Activated CD4-positive, alpha-beta T cell treated with anti-CD3 and anti-CD28 coated beads for 36 hours (primary cell): ENCODE measurements around the gene LARGE1. TPM values are rescaled to one million over a fixed set of nuclear protein-coding genes. Genes with fewer than 3 reads are reported as not detected.

Experiments used
- ATAC-seq: fragments of 200-7000 bp; cut with Tn5 transposase; one replicate; pipeline ENCODE4 v1.10.0; 2021; ENCODE audit warnings: mild to moderate bottlenecking, moderate library complexity
- CTCF ChIA-PET: fragments of 350-600 bp; sonication (Branson Sonifier 250); formaldehyde crosslinking; loops from one replicate; lab custom pipeline; 2021; ENCODE audit warnings: antibody characterized with exemption; lab: Charles Lee
- POLR2A ChIA-PET: fragments of 350-600 bp; sonication (Branson Sonifier 250); formaldehyde crosslinking; loops from one replicate; lab custom pipeline; 2021; ENCODE audit warnings: antibody characterized with exemption, inconsistent platforms; lab: Charles Lee
- DNase-seq: peaks from one replicate; pipeline ENCODE4 v3.0.0-alpha.2; 2020
- H3K27ac Mint-ChIP-seq: one replicate; pipeline ENCODE4 v1.8.0; 2021; ENCODE audit warnings: mixed read lengths
- H3K27me3 Mint-ChIP-seq: one replicate; pipeline ENCODE4 v1.8.0; 2021; ENCODE audit warnings: mixed read lengths
- H3K36me3 Mint-ChIP-seq: one replicate; pipeline ENCODE4 v1.8.0; 2021; ENCODE audit warnings: low read depth, mixed read lengths
- H3K4me1 Mint-ChIP-seq: one replicate; pipeline ENCODE4 v1.8.0; 2021; ENCODE audit warnings: mixed read lengths
- H3K4me3 Mint-ChIP-seq: one replicate; pipeline ENCODE4 v1.8.0; 2021; ENCODE audit warnings: mild to moderate bottlenecking, moderate library complexity, mixed read lengths
- H3K9me3 Mint-ChIP-seq: one replicate; pipeline ENCODE4 v1.8.0; 2021; ENCODE audit warnings: low read depth, mixed read lengths
- intact Hi-C, 2 experiments: fragments of 100-400 bp; cut with DNase I in 1 of 2; cut with micrococcal nuclease in 1 of 2; formaldehyde crosslinking; loops; one replicate each; pipeline versions ENCODE4 v1.14.2 to v1.15.1; 2022 to 2024; cut with DNase I, micrococcal nuclease
- total RNA-seq, 2 experiments: library from RNA; stranded (reverse); gene quantifications; one replicate each; pipeline ENCODE4 v1.2.3, GENCODE V29; 2021

The LARGE1 gene
- total RNA-seq, 2 experiments from 2014 or later = 0.39 to 0.57 TPM

DNA sequence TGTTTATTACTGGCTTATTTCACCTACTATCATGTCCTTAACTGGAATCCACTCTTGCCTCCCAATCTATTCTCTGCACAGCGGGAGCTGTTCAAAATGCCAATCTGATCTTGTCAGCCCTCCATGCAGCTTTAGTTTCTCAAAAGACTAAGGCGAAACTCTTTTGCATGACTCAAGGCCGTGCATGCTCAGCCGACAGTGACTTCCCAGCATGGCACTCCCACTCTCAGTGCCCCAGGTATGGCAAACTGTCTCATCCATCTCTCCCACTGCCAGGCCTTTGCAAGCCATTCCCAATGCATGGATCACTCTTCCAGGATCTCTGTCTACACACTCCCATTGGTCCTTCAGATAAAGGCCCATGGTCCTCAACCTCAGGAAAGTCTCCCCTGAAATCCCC lies 245.9 kb downstream of the LARGE1 start:
- Mint-ChIP-seq H3K36me3 (no peaks in the 10 kb centered on the region), H3K4me1 (no peaks in the 10 kb centered on the region), H3K27ac (no peak overlapping the region), H3K4me3 (no peak overlapping the region), H3K9me3 (peaks cover 9% of the 10 kb centered on the region), H3K27me3 (no peaks in the 10 kb centered on the region)
- no peak for ATAC-seq
- ChIA-PET POLR2A (no interaction called here), CTCF (interaction anchor here (0.8 kb wide), 1 partner anchor 352 kb away, joined by 3 read pairs; no protein-coding TSS in a partner anchor)
- no peak for DNase-seq
- intact Hi-C loops = no loop called here

DNA sequence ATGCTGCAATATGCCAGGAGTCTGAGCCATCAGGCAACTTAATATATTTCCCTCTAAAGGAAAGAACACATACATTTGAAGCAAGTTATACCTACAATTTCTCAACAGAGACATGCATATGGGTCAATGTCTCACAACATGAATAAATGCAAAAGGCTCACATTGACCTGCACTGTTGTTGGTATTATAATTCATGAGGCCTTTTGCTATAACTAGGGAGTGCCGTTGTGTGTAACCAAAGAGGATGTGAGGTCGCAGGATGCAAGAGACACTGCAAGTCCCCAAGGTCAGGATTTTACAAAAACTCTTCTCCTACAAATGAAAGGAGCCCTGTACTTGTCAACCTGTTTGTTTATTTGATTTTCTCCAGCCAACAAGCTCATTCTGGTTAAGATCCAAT lies 250.5 kb downstream of the LARGE1 start:
- intact Hi-C loops = no loop called here
- Mint-ChIP-seq H3K36me3 (no peaks in the 10 kb centered on the region), H3K4me3 (no peak overlapping the region), H3K9me3 (peaks cover 2% of the 10 kb centered on the region), H3K27me3 (no peaks in the 10 kb centered on the region), H3K4me1 (no peaks in the 10 kb centered on the region), H3K27ac (no peak overlapping the region)
- ChIA-PET POLR2A (no interaction called here), CTCF (no interaction called here)
- no peak for ATAC-seq
- no peak for DNase-seq

DNA sequence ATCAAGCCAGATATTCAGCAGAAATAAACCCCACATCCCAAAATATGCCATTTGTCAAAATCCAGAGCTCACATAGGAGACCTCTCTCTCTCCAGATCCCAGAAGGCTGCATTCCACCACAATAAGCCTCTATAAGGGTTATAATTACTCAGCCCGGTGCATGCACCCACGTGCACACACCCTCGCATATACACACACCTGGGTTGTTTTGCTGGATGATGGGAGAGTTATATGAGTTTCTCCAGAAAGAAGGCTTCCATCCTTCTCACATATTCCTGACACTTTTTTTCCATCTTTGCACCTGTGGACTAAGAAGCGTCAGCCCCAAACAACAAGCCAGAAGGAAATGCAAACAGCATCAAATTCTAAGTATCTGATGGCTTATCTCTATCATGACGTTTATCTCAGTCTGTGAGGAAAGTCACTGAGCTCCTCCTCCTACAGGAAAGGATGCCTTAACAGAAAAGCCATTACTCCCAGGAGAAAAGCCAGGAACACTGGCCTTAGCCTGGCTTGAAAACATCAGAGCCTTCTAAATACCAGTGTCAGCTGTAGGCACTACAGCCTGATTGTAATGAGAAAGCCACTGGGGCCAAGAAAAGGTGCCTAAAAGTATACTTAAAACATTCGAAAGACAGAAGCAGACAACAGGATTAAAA lies 253.2 kb downstream of the LARGE1 start:
- intact Hi-C loops = no loop called here
- no peak overlapping the region for H3K4me3 Mint-ChIP-seq
- CTCF ChIA-PET = no interaction called here
- no peaks in the 10 kb centered on the region for H3K36me3 Mint-ChIP-seq
- peaks cover 5% of the 10 kb centered on the region for H3K9me3 Mint-ChIP-seq
- no peaks in the 10 kb centered on the region for H3K4me1 Mint-ChIP-seq
- POLR2A ChIA-PET = no interaction called here
- no peaks in the 10 kb centered on the region for H3K27me3 Mint-ChIP-seq
- ATAC-seq (no peak), DNase-seq (no peak)
- no peak overlapping the region for H3K27ac Mint-ChIP-seq

DNA sequence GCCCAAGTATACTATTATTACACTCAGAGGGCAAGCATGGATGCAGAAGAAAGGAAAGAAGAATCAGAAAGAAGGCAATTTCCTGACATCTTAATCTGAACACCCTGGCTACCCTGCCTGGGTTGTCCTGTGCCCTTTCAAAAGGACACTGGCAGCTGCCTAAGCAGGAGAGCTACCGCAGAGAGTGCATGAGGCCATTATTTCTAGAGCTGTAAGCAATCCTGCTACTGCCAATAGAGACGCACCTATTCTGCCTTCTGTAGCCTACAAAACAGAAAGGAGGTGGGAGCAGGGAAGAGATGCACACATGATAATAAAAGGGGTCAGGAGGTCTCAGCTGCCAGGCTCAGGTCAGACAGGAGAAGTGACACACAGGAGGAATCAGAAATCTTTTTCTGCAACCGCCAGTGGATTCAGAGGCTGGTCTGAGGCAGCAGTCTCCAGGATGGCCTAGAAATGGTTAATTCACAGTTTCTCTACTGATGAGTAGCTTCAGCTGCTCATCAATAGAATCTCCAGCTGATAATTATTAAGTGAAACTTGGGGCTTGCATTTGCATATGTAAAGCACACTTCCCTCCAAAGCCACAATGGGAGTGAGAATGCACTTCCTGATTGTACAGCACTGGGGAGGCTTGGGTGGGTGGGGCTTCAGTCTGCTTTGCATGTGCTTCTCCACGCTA lies 253.9 kb downstream of the LARGE1 start:
- H3K27ac Mint-ChIP-seq = no peak overlapping the region

DNA sequence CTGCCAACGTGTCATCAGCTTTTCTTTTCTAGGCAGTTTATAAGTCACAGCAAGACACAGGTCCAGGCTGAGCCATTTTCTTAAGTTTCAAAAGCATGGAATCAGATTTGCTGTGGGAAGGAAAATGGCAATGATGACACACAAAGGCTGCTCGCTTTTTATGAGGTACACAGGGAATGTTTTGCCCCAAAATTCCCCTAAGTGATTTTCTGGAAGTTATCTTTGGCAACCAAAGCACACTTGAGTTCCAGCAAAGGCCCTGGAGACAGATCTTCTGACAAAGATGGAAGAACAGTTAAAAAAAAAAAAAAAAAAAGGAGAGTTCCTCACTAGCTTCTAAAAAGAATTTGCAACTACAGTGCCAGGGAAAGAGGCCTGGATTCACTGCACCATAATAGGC lies 260.8 kb downstream of the LARGE1 start:
- ATAC-seq = no peak
- CTCF ChIA-PET = no interaction called here
- H3K4me3 Mint-ChIP-seq = no peak overlapping the region
- peaks cover 12% of the 10 kb centered on the region for H3K9me3 Mint-ChIP-seq
- H3K4me1 Mint-ChIP-seq = no peaks in the 10 kb centered on the region
- no peak for DNase-seq
- intact Hi-C loops = no loop called here
- no peaks in the 10 kb centered on the region for H3K27me3 Mint-ChIP-seq
- H3K27ac Mint-ChIP-seq = no peak overlapping the region
- POLR2A ChIA-PET = no interaction called here
- no peaks in the 10 kb centered on the region for H3K36me3 Mint-ChIP-seq

More for the DNA sequence above, 253.9 kb downstream of the LARGE1 start:
- ChIA-PET POLR2A (no interaction called here), CTCF (no interaction called here)
- ATAC-seq (no peak), DNase-seq (no peak)
- no peaks in the 10 kb centered on the region for H3K4me1 Mint-ChIP-seq
- peaks cover 5% of the 10 kb centered on the region for H3K9me3 Mint-ChIP-seq
- no peaks in the 10 kb centered on the region for H3K36me3 Mint-ChIP-seq
- no peak overlapping the region for H3K4me3 Mint-ChIP-seq
- H3K27me3 Mint-ChIP-seq = no peaks in the 10 kb centered on the region
- intact Hi-C loops = no loop called here

DNA sequence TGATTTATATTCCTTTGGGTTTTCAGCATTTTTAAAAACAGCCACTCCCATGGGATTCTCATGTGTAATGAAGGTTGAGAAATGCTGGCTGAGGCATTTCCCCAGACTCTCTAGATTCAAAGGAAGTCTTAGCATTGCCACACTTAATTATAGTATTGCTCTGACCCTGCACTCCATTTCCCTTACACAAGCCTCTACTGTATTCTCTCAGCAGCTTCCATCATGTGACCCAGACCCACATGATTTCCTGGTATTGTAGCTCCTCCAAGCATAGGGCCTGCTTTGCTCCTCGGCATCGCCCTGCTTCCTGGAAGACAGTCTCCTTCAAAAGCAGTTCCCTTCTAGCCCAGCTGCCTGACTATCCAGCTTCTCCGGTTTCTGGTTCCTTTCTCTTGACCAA lies 261.5 kb downstream of the LARGE1 start:
- Mint-ChIP-seq H3K36me3 (no peaks in the 10 kb centered on the region), H3K27ac (no peak overlapping the region), H3K27me3 (no peaks in the 10 kb centered on the region), H3K9me3 (peaks cover 12% of the 10 kb centered on the region), H3K4me1 (no peaks in the 10 kb centered on the region), H3K4me3 (no peak overlapping the region)
- ChIA-PET POLR2A (no interaction called here), CTCF (no interaction called here)
- intact Hi-C loops = no loop called here
- no peak for DNase-seq
- no peak for ATAC-seq

DNA sequence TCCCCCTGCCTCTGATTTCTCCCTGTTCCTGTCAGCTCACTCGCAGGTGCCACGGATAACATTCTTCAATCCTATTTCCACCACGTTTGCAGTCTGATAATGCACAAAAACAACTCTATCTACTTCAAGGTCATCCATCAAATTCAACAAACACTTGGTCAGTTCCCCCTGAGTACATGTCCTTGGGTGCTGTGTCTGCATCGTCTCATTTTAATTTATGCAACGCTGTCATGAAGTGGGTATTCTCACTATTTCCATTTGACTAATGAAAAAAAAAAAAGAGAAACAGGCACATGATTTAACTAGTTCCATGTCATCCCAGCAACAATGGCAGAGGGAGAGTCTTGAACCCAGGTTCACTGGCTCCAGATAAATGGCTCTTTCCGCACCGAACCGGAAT lies 262.6 kb downstream of the LARGE1 start:
- H3K27ac Mint-ChIP-seq = no peak overlapping the region
- CTCF ChIA-PET = no interaction called here
- H3K9me3 Mint-ChIP-seq = peaks cover 12% of the 10 kb centered on the region
- POLR2A ChIA-PET = no interaction called here
- H3K36me3 Mint-ChIP-seq = no peaks in the 10 kb centered on the region
- intact Hi-C loops = no loop called here
- ATAC-seq (no peak), DNase-seq (no peak)
- H3K4me1 Mint-ChIP-seq = no peaks in the 10 kb centered on the region
- H3K4me3 Mint-ChIP-seq = no peak overlapping the region
- H3K27me3 Mint-ChIP-seq = no peaks in the 10 kb centered on the region

DNA sequence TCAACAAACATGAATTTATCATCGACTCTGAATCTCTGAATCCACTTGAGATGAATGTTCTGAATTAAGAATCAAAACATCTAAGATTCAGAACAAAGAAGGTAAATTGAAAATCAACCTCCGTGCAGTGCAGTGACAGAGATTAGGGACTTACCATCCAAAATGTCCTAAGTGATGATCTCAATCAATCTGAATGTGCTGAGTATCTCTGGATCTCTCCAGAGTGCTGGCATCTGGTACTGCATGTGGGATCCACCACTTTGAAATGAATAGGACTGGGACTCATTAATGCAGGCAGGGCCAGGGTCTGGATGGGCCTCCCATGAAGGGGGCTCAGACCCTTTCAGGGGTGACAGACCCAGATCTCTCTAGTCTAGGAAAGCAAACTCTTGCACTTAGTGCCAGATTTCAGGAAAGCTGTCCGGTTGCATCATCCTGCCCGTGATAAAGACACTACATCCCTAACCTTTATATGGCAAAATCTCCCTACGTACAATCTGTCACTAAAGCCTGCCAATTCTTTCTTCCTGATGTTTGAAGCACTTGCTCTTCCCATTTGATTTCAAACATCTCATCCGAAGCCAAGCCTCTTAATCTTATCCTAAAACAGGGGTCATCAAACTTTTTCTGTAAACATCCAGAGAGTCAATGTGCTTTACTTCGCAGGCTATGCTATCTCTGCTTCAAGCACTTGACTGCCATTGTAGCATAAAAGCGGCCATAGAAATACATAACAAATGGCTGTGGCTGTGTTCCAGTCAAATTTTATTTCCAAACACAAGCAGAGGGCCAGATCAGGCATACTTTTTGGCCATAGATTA lies 263.3 kb downstream of the LARGE1 start:
- Mint-ChIP-seq H3K36me3 (no peaks in the 10 kb centered on the region), H3K4me1 (no peaks in the 10 kb centered on the region), H3K9me3 (peaks cover 10% of the 10 kb centered on the region), H3K4me3 (no peak overlapping the region), H3K27me3 (no peaks in the 10 kb centered on the region), H3K27ac (no peak overlapping the region)
- ATAC-seq = no peak
- intact Hi-C loops = no loop called here
- CTCF ChIA-PET = no interaction called here
- POLR2A ChIA-PET = no interaction called here
- DNase-seq = no peak

DNA sequence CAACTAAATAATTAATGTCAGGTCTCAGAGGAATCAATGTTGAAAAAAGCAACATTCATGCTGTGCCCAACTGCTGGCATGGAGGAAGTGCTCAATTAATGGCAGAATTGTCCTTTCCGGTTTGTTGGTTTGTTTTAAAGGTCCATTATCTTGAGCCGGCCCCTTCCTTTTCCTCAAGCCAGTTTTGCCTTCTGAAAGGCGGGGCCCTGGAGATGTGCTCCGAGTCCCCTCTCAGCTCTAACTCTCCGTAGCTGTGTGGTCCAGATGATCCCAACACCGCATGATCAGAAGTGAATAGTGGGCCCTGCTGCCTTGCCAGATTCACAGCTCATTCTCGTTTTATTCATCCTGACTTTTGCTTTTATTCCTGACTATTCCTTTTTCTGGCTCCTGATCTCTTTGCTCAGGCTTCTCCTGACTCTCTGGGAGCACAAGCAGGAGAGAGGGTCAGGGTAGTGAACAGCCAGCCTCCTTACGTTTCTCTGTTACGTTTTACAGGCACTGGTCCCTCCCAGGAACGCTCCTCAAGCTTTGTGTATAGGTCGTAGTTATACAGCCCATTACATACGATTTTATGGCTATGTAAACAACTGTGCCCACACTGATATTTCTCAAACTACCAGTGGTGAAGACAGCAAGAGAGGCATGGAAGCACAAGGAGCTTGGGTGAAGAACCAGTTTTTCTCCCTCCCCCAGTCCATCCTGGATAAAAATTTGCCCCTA lies 265.9 kb downstream of the LARGE1 start:
- CTCF ChIA-PET = no interaction called here
- ATAC-seq (no peak), DNase-seq (no peak)
- POLR2A ChIA-PET = no interaction called here
- intact Hi-C loops = no loop called here
- no peaks in the 10 kb centered on the region for H3K4me1 Mint-ChIP-seq
- H3K4me3 Mint-ChIP-seq = no peak overlapping the region
- H3K27me3 Mint-ChIP-seq = no peaks in the 10 kb centered on the region
- H3K36me3 Mint-ChIP-seq = peaks cover 4% of the 10 kb centered on the region
- peaks cover 15% of the 10 kb centered on the region for H3K9me3 Mint-ChIP-seq
- no peak overlapping the region for H3K27ac Mint-ChIP-seq

DNA sequence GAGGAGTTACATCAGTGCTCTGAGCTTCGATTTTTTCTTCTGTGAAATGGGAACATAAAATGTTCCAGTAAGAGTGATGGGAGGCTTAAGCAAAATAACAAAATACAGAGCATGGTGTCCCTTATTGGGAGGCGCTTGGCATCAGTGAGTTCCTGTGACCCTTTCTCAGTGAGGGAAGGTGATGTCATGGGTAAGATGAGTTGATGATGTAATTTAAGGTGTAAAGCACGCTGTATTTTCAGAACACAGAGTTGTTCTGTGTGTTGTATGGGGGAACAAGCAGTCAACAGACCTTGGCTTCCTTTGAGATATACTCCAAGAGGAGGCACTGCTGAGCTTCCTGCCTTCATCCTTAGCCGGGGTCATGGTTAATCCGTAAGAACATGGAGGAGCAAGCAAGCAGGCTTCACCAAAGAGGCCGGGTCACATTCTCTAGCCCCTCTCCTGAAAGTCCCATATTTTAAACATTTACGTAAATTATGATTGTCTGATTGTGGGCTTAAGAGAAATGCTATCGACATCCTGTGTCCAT lies 266.7 kb downstream of the LARGE1 start:
- CTCF ChIA-PET = interaction anchor here (1.0 kb wide), 1 partner anchor 11 kb away, joined by 3 read pairs; no protein-coding TSS in a partner anchor
- POLR2A ChIA-PET = no interaction called here

DNA sequence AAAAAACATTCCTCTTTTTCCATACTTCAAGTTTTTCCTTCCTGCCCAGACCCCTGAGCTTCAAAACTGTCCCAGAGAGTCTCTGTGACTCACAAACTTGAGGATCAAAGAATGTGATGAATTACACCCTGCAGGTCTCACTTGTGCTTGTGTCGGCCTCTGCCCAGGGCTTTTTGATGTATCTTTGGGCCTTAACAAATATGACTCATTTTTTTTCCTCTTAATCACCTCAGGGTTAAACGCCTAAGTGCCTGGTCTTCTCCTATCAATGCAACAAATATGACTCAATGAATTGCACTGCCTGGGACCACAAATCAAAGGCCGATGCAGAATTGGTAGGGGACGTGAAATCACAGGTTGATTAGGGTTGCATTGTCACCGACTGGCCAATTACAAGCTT lies 267.7 kb downstream of the LARGE1 start:
- Mint-ChIP-seq H3K27ac (no peak overlapping the region), H3K36me3 (peaks cover 4% of the 10 kb centered on the region), H3K4me3 (no peak overlapping the region), H3K9me3 (peaks cover 17% of the 10 kb centered on the region), H3K4me1 (no peaks in the 10 kb centered on the region), H3K27me3 (no peaks in the 10 kb centered on the region)
- CTCF ChIA-PET = interaction anchor here (0.6 to 1.0 kb wide), 2 partner anchors 12 to 851 kb away, joined by 3 read pairs; no protein-coding TSS in a partner anchor
- ATAC-seq (no peak), DNase-seq (no peak)
- intact Hi-C loops = no loop called here
- POLR2A ChIA-PET = no interaction called here

More for the DNA sequence above, 266.7 kb downstream of the LARGE1 start:
- Mint-ChIP-seq H3K9me3 (peaks cover 15% of the 10 kb centered on the region), H3K4me3 (no peak overlapping the region), H3K27ac (no peak overlapping the region), H3K36me3 (peaks cover 4% of the 10 kb centered on the region), H3K27me3 (no peaks in the 10 kb centered on the region), H3K4me1 (no peaks in the 10 kb centered on the region)
- intact Hi-C loops = no loop called here
- ATAC-seq = no peak
- DNase-seq = no peak
